Fibroblast of lung (primary cell): ENCODE measurements around the gene ST6GAL1.

Experiments
- CTCF ChIP-seq, 2 donors: IDR thresholded peaks in 1 of 2; conservative IDR thresholded peaks in 1 of 2; 1 replicate in 1 of 2; 2 replicates in 1 of 2; pipeline ENCODE4 v1.5.1; 2011 to 2012; ENCODE audit warnings: low read length in 2 of 2, control low read depth in 1 of 2, inconsistent platforms in 1 of 2, low read depth in 1 of 2, mild to moderate bottlenecking in 1 of 2
- EZH2 ChIP-seq: IDR thresholded peaks from 2 replicates; pipeline ENCODE4 v1.5.1; 2012; ENCODE audit warnings: low read length, control low read depth, mild to moderate bottlenecking; ENCODE audit errors: missing control alignments

- TF ChIP-seq CTCF (conservative IDR thresholded peaks at IDR 0.05 in 1 of 2, IDR thresholded peaks at IDR 0.05 in 1 of 2; ENCODE audit: low read depth in 1 of 2, low read length in 2 of 2) (no peak), EZH2 (no peak)
Measured at GRCh38 chr3:187061748-187062147, 131.4 kb downstream of the ST6GAL1 start.
